ENCODE data around the gene ACP7. TPM values are rescaled to one million over a fixed set of nuclear protein-coding genes. Genes with fewer than 3 reads are reported as not detected.

ACP7 gene
- polyA plus RNA-seq, 1 of the 3 experiments (the other 2 are of a cell fraction): 0.36 TPM

DNA sequence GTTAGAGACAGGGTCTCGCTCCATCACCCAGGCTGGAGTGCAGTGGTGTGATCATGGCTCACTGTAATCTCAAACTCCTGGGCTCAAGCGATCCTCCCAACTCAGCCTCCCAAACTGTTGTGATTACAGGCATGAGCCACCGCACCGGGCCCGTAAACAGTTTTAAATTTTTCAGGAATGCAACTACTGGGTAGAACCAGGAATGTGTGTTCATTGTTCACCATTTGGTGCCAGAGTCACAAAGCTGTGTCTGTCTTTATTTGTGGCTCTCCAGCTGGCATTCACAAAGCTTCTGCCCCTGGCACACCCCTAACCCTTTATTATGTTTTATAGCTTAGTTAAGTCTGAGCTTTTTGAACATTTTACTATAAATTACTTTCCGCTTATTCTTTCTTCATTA lies 19.8 kb upstream of the ACP7 start (continued):
- TF ChIP-seq RXRA (IDR thresholded peaks at IDR 0.05; ENCODE audit: borderline replicate concordance, low read depth): no peak

GRCh38 chr19:39065928-39066327 lies 18.2 kb upstream of the ACP7 start:
- no peak for DNase-seq
- Histone ChIP-seq H3K9ac (no peak overlapping the region), H3K4me1 (ENCODE audit: control insufficient read depth in 1 of 2, insufficient read depth in 2 of 2, low read depth in 1 of 2, low read length in 1 of 2) (no peaks in the 10 kb centered on the region; a peak in 1 of 4 replicates), H3K9me2 (no peaks in the 10 kb centered on the region), H3K4me2 (no peak overlapping the region), H3K9me3 (no peaks in the 10 kb centered on the region), H4K20me1 (ENCODE audit: insufficient read depth) (no peaks in the 10 kb centered on the region), H3F3A (replicated peaks; ENCODE audit: insufficient read depth) (no peaks in the 10 kb centered on the region), H3K79me2 (ENCODE audit: insufficient read depth) (no peaks in the 10 kb centered on the region), H3K27ac (ENCODE audit: low read depth in 2 of 2, low read length in 1 of 2) (no peak overlapping the region), H3K27me3 (ENCODE audit: insufficient read depth) (no peaks in the 10 kb centered on the region), H3K4me3 (ENCODE audit: low read depth in 2 of 2, low read length in 1 of 2) (no peak overlapping the region), H3K36me3 (replicated peaks in 1 of 2; ENCODE audit: control insufficient read depth in 1 of 2, insufficient read depth in 2 of 2, low read length in 1 of 2) (no peaks in the 10 kb centered on the region), H2AFZ (ENCODE audit: low read depth) (no peak overlapping the region)
- TF ChIP-seq REST (IDR thresholded peaks at IDR 0.05; ENCODE audit: low read depth, low read length) (no peak), GATA2 (CRISPR knock-in tag; IDR thresholded peaks at IDR 0.05) (no peak), TAF1 (IDR thresholded peaks at IDR 0.05; ENCODE audit: borderline replicate concordance, low read depth, low read length) (no peak), TCF12 (IDR thresholded peaks at IDR 0.05) (no peak), EZH2phosphoT487 (IDR thresholded peaks at IDR 0.05; ENCODE audit: borderline replicate concordance, low read depth) (no peak), CHD2 (IDR thresholded peaks at IDR 0.05; ENCODE audit: low read length, partially characterized antibody) (no peak), RCOR1 (IDR thresholded peaks at IDR 0.05; ENCODE audit: low read length) (no peak), MXI1 (IDR thresholded peaks at IDR 0.05; ENCODE audit: low read depth, low read length) (no peak), FOSL2 (IDR thresholded peaks at IDR 0.05; ENCODE audit: borderline replicate concordance, low read depth) (no peak), FOXJ3 (CRISPR knock-in tag; IDR thresholded peaks at IDR 0.05) (no peak), USF2 (IDR thresholded peaks at IDR 0.05; ENCODE audit: borderline replicate concordance, low read depth, low read length) (no peak), NRF1 (IDR thresholded peaks at IDR 0.05; ENCODE audit: low read depth, low read length) (no peak), TEAD4 (IDR thresholded peaks at IDR 0.05; ENCODE audit: borderline replicate concordance, insufficient read depth) (no peak), FOXM1 (IDR thresholded peaks at IDR 0.05; ENCODE audit: low read depth) (no peak)
- ChIA-PET POLR2A (no interaction called here), CTCF (interaction anchor here (1.4 to 2.2 kb wide), 2 partner anchors 14 to 44 kb away, joined by 5 to 8 read pairs; no protein-coding TSS in a partner anchor)
- 49% methylated on average over 3 of the region's 3 CpGs for WGBS (ENCODE audit: low lambda C conversion rate)
